Left renal cortex interstitium (tissue), 4 donors: ENCODE data around the gene HEBP1. TPM values are rescaled to one million over a fixed set of nuclear protein-coding genes. Genes with fewer than 3 reads are reported as not detected.
A peak's percentile ranks its signal among the peaks of the same experiment; 100 is the strongest.

Experiments used
- DNase-seq, 4 donors: peaks; one replicate each; pipeline ENCODE4 v3.0.0-alpha.2; 2013; ENCODE audit warnings: low read depth in 4 of 4, low spot score in 2 of 4, missing footprints in 1 of 4
- polyA plus RNA-seq, 4 donors: library from polyadenylated mRNA; unstranded; fragments of 120-200 nt; gene quantifications; one replicate each; pipeline ENCODE4 v1.2.1, GENCODE V29; 2013; ENCODE audit not compliant: insufficient read length in 4 of 4

Gene HEBP1
- polyA plus RNA-seq, 4 donors, result 57.3 to 75.9 (median 70.1) TPM

DNA sequence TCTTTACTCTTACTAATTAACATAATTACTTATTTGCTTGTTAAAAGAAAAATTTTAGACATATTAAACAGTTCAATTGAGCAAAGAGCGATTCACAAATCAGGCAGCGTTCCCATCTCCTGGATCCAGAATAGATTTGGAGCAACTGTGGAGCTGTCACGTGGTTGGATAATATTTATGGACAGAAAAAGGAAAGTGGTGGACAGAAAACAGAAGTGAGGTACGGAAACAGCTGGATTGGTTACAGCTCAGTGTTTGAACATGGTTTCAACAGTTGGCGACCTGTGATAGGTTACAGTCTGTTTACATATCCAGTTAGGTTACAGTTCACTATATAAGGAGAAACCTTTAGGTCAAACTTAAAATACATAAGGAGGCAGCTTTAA lies 24.5 kb upstream of the HEBP1 start:
- DNase-seq, result no peak

DNA sequence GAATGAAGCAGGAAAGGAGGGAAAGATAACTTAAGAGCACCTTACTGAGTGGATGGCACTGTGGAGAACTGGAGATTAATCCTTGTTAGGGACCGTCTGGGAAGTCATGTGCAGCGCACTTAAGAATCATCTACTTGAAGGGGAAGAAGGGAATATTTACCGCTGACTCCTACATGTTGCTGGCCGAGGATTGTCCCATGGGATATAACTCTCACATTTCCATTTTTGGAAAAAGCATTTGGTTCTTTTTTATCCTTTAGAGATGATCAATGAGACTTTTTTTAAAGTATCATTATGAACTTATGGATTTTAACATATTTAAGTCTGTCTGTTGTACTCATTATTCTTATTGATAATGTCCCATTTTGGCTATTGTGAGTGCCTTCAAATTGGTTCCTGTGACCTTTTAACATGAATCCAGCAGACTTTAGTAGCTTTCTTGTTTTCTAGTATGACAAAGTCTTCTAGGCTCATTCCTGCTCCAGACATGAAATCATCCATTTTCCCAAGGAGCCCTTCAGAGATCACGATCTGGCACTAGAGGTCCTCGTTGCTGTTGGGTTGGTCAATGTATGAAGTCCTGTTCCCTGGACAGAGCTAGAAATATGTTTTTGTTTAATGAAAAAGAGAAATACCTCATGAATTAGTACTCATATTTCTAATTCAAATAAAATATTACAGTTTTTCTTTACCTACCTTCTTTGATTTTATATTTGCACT lies 23.9 kb upstream of the HEBP1 start:
- no peak for DNase-seq

DNA sequence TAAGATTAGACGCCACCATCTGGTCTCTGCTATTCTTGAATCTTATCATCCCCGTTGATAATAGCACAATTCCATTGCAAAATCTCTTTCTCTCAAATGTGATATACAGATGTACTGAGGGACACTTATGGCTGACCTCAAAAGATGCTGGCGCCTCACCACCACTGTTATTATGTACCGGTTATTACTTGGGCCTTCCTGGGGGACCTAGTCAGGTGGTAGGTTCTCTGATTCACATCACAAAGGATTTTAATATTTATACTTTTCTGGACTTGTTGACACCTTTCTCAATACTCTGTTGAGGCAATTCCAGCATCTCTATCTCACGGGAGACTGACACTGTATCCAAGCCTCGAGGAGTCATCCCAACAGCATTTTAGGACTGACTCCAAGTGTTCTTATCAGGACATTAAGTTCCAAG lies 22.8 kb upstream of the HEBP1 start:
- no peak for DNase-seq

DNA sequence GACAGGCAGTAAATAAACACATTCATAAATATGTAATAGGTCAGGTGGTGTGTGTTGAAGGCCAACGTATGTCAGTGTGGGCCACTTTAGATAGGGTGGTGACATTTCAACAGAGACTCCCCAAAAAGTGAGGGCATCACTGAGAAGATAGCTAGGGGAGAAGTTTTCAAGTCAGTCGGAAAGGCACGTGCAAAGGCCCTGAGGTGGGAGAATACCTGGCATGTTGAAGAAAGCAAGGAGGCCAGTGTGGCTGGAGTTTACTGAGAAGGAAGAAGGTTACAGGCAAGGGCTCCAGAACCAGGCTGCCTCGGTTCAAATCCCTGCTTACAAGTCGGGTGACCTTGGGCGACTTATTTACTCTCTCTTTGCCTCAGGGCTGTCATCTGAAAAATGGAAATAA lies 11.0 kb upstream of the HEBP1 start:
- DNase-seq, result no peak

DNA sequence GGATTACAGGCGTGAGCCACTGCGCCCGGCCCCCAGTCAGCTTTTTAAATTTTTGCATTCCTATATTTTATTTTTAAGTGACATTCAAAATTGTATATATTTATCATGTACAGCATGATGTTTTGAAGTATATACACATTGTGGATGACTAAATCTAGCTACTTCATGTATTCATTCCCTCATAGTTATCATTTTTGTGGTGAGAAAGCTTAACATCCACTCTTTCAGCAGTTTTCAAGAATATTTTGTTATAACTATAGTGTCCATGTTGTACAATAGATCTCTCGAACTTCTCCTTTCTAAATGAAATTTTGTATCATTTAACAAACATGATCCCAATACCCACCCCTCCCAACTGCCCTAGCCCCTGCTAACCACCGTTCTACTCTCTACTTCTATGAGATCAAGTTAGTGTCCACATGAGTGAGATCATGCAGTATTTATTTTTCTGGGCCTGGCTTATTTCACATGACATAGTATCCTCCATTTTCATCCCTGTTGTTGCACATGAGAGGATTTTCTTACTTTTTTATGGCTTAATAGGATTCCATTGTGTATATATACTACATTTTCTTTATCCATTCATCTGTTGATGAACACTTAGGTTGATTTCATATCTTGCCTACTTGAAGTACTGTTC lies 8.8 kb upstream of the HEBP1 start:
- no peak for DNase-seq

DNA sequence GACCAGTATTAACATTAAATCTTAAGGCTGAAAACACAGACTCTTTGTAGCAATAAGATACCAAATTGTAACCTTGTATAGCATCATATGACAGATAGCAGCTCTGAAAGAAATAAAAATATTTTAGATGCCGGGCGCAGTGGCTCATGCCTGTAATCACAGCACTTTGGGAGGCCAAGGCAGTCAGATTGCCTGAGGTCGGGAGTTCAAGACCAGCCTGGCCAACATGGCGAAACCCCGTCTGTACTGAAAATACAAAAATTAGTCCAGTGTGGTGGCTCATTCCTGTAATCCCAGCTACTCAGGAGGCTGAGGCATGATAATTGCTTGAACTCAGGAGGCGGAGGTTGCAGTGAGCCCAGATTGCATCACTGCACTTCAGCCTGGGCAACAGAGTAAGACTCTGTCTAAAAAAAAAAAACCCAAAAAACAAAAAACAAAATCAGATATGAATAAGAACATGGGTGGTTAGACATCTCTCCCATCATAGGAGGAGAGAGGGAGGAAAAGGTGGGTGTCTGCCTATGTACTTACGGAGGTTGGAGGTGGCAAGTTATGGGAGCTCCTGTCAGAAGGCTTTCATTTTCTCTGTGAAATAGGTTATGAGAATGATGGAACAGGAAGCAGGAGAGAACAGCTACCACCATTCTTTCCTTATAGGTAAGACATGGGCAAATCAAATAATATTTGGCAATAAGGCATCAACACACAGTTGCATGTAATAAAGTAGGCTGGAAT lies 7.6 kb upstream of the HEBP1 start:
- no peak for DNase-seq

DNA sequence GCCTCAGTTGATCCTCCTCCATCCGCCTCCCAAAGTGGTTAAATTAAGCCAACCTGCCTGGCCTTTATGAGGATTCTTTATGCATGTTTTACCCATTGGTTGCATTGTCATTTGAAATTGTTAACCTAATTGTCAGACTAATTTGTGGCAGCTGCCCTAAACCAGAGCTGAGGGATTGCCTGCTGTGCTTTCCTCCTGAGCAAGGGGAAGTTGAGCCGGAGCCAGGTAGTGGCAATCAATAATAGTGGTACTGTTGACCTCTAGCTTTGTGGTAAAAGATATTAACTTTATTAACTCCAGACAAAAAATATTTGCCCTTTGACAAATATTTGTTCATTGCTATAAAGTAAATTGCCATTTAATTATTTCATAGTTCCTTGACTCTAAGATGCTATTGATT lies 5.6 kb upstream of the HEBP1 start:
- DNase-seq, result no peak

DNA sequence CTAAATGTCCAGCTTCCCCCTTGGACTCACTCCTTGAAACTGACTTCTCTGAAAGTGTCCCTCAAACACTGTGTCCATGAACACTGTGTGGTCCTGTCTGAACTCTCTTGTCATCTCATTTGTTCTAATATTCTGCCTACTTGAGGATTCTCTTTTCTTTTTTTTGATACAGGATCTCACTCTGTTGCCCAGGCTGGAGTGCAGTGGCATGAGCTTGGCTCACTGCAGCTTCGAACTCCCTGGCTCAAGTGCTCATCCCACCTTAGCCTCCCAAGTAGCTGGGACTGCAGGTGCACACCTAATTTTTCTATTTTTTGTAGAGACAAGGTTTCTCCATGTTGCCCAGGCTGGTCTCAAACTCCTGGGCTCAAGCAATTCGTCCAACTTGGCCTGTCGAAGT lies 4.9 kb upstream of the HEBP1 start:
- DNase-seq, result no peak

DNA sequence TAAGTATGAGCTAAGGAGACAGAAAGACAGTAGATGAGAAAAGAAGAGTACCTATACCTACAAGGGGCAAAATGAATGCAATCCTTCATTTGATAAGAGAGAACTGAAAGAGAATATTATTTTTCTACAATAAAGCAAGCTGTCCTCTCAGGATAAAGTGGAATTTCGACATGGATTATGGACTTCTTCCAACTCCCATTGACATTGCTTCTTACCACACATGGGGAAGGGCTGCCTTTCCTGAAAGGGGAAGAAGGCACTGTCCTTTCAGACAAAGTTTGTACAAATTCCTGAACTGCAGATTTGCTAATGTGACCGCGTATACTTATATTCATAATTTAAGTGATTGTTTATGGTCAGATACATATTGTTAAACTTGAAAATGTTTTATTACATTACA lies 4.3 kb upstream of the HEBP1 start:
- DNase-seq, result no peak

DNA sequence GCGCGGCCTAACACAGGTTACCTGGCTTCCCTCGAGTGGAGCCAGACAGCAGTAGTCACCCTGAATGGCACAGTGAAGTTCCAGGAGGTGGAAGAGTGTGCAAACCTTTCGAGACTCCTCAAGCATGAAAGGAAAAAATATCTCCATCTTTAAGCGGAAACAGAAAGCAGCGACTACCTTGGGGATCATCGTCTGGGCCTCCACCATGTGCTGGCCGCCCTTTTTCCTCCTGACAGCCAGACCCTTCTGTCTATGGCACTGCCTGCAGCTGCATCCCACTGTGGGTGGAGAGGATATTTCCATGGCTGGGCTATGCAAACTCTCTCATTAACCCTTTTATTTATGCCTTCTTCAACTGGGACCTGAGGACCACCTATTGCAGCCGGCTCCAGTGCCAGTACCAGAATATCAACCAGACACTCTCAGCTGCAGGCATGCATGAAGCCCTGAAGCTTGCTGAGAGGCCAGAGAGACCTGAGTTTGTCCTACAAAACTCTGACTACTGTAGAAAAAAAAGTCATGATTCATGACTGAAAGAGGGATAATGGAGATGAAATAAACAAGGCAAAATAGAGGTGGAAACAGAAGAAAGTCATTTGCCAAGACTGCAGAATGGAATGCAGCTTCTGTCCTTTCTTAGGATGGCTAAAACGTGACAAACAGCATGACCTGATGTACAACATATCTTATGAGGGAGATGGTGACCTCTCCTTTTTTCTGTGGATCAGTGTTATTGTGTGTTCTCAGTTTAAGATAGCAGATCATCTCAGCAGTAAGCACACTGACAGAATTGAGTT lies 2.4 kb upstream of the HEBP1 start:
- DNase-seq, result no peak

DNA sequence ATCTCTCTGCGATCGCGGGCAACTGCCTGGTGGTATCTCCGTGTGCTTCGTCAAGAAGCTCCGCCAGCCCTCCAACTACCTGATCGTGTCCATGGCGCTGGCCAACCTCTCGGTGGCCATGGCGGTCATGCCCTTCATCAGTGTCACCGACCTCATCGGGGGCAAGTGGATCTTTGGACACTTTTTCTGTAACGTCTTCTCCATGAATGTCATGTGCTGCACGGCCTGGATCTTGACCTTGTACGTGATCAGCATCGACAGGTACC lies 1.6 kb upstream of the HEBP1 start:
- no peak for DNase-seq

DNA sequence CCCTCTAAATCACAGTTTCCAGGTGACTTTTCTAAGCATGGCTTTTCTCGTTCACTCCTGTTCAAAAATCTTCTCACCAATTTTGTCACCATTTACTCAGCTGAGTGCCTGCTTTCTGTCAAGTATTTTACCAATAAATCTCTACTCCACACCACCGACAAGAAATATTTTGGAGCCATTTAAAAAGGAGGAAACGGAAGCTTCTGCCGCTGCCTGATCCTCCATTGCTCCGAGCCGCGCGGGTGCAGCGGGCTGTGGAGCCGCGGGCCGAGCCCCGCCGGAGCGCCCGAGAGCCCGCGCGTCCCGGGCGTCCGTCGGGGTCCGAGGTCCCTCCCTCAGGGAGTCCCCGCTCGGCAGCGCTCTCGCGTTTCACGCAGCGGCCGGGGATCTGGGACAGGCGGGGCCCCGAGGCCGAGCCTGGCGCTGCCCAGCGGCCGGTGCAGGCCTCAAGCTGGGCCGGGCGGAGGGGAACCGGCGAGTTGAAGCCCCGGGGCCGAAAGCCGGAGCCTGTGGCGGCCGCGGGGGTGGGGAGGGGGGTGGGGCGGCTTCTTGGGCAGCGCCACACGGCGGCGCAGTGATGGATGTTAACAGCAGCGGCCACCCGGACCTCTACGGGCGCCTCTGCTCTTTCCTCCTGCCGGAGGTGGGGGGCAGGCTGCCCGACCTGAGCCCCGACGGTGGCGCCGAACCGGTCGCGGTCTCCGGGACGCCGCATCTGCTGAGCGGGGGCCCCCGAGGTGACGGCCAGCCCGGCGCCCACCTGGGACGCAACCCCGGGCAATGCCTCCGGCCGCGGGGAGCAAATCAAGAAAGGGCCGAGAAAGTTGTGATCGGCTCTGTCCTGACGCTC lies 1.1 kb upstream of the HEBP1 start:
- DNase-seq, result peak; percentile 36 to 63 (median 40)

DNA sequence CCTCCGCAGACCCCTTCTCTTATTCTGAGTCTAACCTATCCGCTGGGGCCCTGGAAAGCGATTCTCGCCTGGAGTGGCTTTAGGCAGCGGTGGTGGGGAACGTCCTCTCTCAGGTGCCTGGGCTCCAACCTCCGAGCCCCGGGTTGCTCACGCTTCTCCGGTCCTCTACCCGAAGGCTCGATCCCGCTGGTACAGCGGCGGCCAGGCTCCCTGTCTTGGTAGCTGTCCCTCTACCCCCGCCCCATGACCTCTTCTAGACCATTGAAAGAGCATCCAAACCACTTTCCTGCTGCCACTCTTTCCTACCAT lies 505 bp upstream of the HEBP1 start:
- DNase-seq, result no peak

DNA sequence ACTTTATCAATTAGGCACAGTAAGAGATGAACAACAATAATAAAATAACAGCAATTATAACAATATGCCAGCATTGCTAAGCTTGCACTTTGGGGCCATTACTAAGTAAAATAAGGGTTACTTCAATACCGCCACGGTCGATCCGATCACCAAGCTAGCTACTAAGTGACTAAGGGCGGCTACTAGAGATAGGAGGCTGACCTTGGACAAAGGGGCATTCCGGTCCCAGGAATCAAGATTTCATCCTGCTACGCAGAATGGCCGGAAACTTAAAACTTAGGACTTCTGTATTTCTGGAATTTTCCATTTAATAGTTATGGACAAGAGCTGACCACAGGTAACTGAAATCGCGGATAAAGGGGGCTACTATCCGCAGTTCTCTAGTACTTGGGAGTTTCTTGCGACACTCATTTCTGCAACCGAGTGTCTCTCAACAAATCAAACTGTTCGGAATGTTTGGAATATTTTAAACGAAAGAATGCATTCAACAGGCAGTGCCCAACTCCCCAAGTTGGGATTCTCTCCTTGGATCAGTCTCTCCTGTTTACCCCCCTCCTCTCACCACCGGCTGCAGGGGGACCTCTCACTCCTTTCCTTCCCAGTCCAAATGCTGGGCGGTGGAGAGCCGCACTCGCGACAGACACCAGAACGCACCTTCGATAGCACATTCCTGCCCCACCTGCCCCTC lies 650 bp downstream of the HEBP1 start:
- no peak for DNase-seq

DNA sequence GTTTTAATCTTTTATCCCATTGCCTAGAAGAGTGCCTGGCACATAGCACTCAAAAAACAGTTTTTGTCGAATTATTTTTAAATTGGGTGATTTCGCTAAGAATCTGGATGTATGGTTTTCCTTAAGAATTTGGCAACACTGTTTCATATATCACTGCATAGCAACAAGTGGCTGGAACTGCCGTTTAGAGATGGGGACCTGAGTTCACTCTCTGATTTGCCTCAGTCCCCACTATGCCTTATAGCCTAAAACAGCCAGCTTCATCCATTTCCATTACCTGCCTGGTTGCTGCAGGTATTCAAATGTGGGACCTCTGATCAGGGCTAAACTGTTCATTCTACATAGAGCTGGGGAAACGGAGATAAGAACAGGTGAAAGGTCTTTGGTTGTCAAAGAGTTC lies 1.8 kb downstream of the HEBP1 start:
- DNase-seq, result no peak

DNA sequence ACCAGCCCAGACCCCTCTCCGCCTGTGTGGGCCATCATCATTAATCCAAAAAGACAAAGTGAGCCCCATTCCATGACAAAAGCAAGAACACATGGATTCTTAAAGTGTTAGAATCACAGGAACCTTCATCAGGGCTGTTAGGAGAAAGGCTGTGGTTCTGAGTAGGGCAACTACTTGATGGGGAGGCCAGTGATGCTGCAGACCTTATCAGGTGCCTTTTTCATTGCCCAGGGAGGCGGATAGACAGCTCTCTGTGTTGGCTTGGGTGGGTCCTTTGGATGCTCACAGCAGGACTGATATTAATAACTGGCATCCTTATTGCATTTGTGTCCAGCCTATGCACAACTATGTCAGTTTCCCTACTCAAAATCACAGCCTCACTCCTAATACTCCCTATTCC lies 2.3 kb downstream of the HEBP1 start:
- DNase-seq, result no peak

DNA sequence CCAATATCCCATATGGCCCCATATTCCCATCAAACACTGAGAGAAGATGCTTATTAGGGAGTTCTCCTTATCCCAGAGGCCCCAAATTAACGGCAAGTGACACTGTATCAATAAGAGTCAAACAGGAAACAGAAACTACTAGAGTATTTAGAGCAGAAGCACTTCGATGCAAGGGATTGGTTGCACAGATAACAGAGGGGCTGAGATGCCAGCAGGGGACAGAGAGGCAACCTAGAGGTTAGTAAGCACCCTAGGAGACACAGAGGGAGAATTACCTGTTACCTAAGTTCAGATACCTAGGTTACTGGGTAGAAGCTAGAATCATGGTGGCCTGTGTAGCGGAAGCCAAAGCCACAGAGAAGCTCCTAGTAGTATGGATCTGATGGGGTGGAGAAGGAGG lies 2.9 kb downstream of the HEBP1 start:
- no peak for DNase-seq

DNA sequence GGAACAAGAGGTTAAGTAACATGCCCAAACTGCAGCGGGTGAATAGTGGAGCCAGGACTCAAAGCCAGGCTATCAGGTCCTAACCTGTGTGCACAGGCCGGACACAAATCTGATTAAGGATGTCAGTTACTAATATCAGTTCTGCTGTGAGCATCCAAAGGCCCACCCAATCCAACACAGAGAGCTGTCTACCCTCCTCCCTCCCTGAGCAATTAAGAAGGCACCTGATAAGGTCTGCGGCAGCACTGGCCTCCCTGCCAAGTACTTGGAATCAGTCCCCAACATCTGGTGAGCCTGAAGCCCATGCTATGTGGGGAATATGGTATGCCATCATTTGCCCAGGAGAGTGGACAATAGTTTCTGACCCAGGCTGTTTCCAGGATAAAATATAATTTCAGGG lies 3.9 kb downstream of the HEBP1 start:
- DNase-seq, result no peak

DNA sequence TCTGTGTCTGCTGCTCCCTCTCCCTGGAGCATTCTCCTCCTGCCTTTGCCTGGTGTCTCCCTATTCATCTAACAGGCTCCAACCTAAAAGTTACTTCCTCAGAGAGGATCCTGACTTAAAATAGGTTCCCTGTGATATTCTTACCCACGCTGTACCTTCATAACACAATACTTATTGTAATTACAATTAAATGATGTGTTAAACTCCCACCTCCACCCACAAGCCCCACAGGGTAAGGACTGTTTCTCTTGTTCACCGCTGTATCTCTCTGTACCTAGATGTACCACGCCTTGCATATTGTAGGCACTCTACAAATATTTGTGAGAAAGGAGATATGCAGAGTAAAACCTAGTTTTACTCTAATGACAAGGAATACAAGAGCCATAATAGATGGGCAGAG lies 5.0 kb downstream of the HEBP1 start:
- no peak for DNase-seq

DNA sequence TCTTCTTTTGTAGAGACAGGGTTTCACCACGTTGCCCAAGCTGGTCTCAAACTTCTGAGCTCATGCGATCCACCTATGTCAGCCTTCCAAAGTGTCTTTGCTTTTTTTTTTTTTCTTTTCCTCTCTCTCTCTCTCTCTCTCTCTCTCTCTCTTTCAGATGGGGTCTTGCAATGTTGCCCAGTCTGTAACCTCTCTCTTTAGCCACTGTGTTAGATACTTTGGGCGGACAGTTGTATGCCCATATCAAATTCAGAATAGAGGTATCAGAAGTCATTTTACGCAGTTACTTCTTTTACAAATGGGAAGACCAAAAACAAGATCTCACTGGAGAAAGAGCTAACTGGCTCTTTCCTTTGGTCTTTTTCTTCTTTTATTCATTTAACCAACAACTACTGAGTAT lies 6.7 kb downstream of the HEBP1 start:
- DNase-seq, result no peak
